H1 (cell line): ENCODE measurements around the gene VGLL4. TPM values are rescaled to one million over a fixed set of nuclear protein-coding genes. Genes with fewer than 3 reads are reported as not detected.

Experiments
- CTCF ChIA-PET: fragments of 300-600 bp; sonication (Branson Sonifier 250); formaldehyde crosslinking; loops from one replicate; lab custom pipeline; 2021; ENCODE audit not compliant: partially characterized antibody; lab: Charles Lee
- POLR2A ChIA-PET: fragments of 300-600 bp; sonication (Branson Sonifier 250); formaldehyde crosslinking; loops from one replicate; lab custom pipeline; 2021; ENCODE audit warnings: inconsistent platforms; ENCODE audit not compliant: partially characterized antibody; lab: Charles Lee
- DNase-seq, 2 experiments: peaks; one replicate each; pipeline versions ENCODE4 v3.0.0 to v3.0.0-alpha.2; 2010 to 2022; ENCODE audit warnings: low spot score in 2 of 2, low read depth in 1 of 2, mixed read lengths in 1 of 2
- FAIRE-seq: peaks from 2 replicates; lab custom pipeline; 2011; peaks lifted over from hg19 to GRCh38; lab: Jason Lieb, UNC
- H2AFZ ChIP-seq: 2 replicates; pipeline ENCODE4 v1.8.1; 2012; ENCODE audit warnings: low read length, inconsistent platforms
- H2AK5ac ChIP-seq: 2 replicates; pipeline ENCODE4 v1.6.1; 2013; ENCODE audit warnings: low read depth, low read length
- H2BK120ac ChIP-seq: replicated peaks from 2 replicates; pipeline ENCODE3; 2013; ENCODE audit warnings: low read depth, low read length, inconsistent platforms
- H2BK12ac ChIP-seq: 2 replicates; pipeline ENCODE4 v1.6.1; 2013; ENCODE audit warnings: low read depth, low read length
- H2BK15ac ChIP-seq: 2 replicates; pipeline ENCODE4 v1.6.1; 2013; ENCODE audit warnings: low read length
- H2BK20ac ChIP-seq: 2 replicates; pipeline ENCODE4 v1.6.1; 2013; ENCODE audit warnings: low read length
- H2BK5ac ChIP-seq: 2 replicates; pipeline ENCODE4 v1.6.1; 2013; ENCODE audit warnings: low read depth, low read length
- H3K14ac ChIP-seq: 2 replicates; pipeline ENCODE4 v1.6.1; 2013; ENCODE audit warnings: inconsistent platforms; ENCODE audit not compliant: insufficient read length
- H3K18ac ChIP-seq: 2 replicates; pipeline ENCODE4 v1.6.1; 2013; ENCODE audit warnings: low read length; ENCODE audit errors: extremely low read depth
- H3K23ac ChIP-seq: 2 replicates; pipeline ENCODE4 v1.6.1; 2013; ENCODE audit warnings: inconsistent platforms; ENCODE audit not compliant: insufficient read length
- H3K23me2 ChIP-seq: 2 replicates; pipeline ENCODE4 v1.6.1; 2013; ENCODE audit warnings: low read depth, low read length
- H3K27ac ChIP-seq: 2 replicates; pipeline ENCODE4 v1.6.1; 2011; ENCODE audit warnings: low read depth, low read length, inconsistent platforms
- H3K27me3 ChIP-seq, 4 experiments: replicated peaks in 1 of 4; 1 replicate in 1 of 4; 2 replicates in 3 of 4; pipeline versions ENCODE4 v1.6.1 to v1.8.1; 2011 to 2013; ENCODE audit warnings: low read length in 3 of 4, mild to moderate bottlenecking in 3 of 4, inconsistent platforms in 2 of 4, mixed read lengths in 2 of 4, moderate library complexity in 1 of 4; ENCODE audit not compliant: control insufficient read depth in 3 of 4, insufficient read depth in 3 of 4; ENCODE audit errors: extremely low read depth in 1 of 4
- H3K36me3 ChIP-seq, 4 experiments: 2 replicates each; pipeline versions ENCODE4 v1.6.1 to v1.8.1; 2011 to 2013; ENCODE audit warnings: mild to moderate bottlenecking in 4 of 4, low read length in 3 of 4, moderate library complexity in 2 of 4, control low read depth in 1 of 4, inconsistent platforms in 1 of 4; ENCODE audit not compliant: insufficient read depth in 4 of 4, control insufficient read depth in 2 of 4
- H3K4ac ChIP-seq: replicated peaks from 2 replicates; pipeline ENCODE3; 2013; ENCODE audit warnings: low read length, low read depth, mixed read lengths, inconsistent platforms; ENCODE audit not compliant: insufficient read length
- H3K4me1 ChIP-seq, 4 experiments: replicated peaks in 1 of 4; 1 replicate in 1 of 4; 2 replicates in 3 of 4; pipeline versions ENCODE4 v1.6.1 to v1.8.1; 2011 to 2013; ENCODE audit warnings: low read length in 3 of 4, inconsistent platforms in 2 of 4, mixed read lengths in 1 of 4; ENCODE audit not compliant: insufficient read depth in 4 of 4, control insufficient read depth in 3 of 4
- H3K4me2 ChIP-seq, 2 experiments: 2 replicates each; pipeline versions ENCODE4 v1.6.1 to v1.8.1; 2011 to 2013; ENCODE audit warnings: low read depth in 2 of 2, low read length in 2 of 2, control low read depth in 1 of 2, inconsistent platforms in 1 of 2, mild to moderate bottlenecking in 1 of 2; ENCODE audit not compliant: insufficient read depth in 1 of 2
- H3K4me3 ChIP-seq, 4 experiments: fragments of 200-600, 300-600 bp in 1 of 4; sonication (generic), shearing (Covaris generic), sonication (Bioruptor Twin) in 1 of 4; 2 replicates each; pipeline versions ENCODE4 v1.5.1 to v1.8.1; 2011 to 2016; ENCODE audit warnings: low read length in 4 of 4, low read depth in 3 of 4, control low read depth in 2 of 4, inconsistent platforms in 2 of 4, mild to moderate bottlenecking in 2 of 4, mixed read lengths in 1 of 4, moderate library complexity in 1 of 4; ENCODE audit not compliant: insufficient read depth in 2 of 4; ENCODE audit errors: extremely low read depth in 1 of 4
- H3K56ac ChIP-seq: replicated peaks from 2 replicates; pipeline ENCODE3; 2013; ENCODE audit warnings: low read depth, mild to moderate bottlenecking, mixed read lengths, low read length, inconsistent platforms; ENCODE audit not compliant: insufficient read length
- H3K79me1 ChIP-seq: 2 replicates; pipeline ENCODE4 v1.6.1; 2013; ENCODE audit warnings: low read depth, low read length, control low read depth
- H3K79me2 ChIP-seq, 2 experiments: 2 replicates each; pipeline versions ENCODE4 v1.6.1 to v1.8.1; 2012 to 2013; ENCODE audit warnings: low read length in 2 of 2, mild to moderate bottlenecking in 2 of 2, inconsistent platforms in 1 of 2; ENCODE audit not compliant: insufficient read depth in 2 of 2, control insufficient read depth in 1 of 2
- H3K9ac ChIP-seq, 4 experiments: replicated peaks in 1 of 4; 1 replicate in 1 of 4; 2 replicates in 3 of 4; pipeline versions ENCODE4 v1.6.1 to v1.8.1; 2011 to 2013; ENCODE audit warnings: low read depth in 3 of 4, low read length in 3 of 4, control low read depth in 2 of 4, mild to moderate bottlenecking in 2 of 4, moderate library complexity in 2 of 4, inconsistent platforms in 1 of 4; ENCODE audit errors: extremely low read depth in 1 of 4
- H3K9me3 ChIP-seq, 2 experiments: 2 replicates each; pipeline versions ENCODE4 v1.6.1 to v1.8.1; 2012 to 2013; ENCODE audit warnings: mild to moderate bottlenecking in 2 of 2, moderate library complexity in 2 of 2, control low read depth in 1 of 2, inconsistent platforms in 1 of 2, low read depth in 1 of 2, low read length in 1 of 2, mixed read lengths in 1 of 2; ENCODE audit not compliant: insufficient read depth in 2 of 2
- H4K20me1 ChIP-seq, 2 experiments: replicated peaks in 1 of 2; 2 replicates each; pipeline versions ENCODE3 to v1.8.1; 2011 to 2013; ENCODE audit warnings: inconsistent platforms in 2 of 2, low read length in 2 of 2, mild to moderate bottlenecking in 1 of 2; ENCODE audit not compliant: insufficient read depth in 2 of 2, control insufficient read depth in 1 of 2
- H4K5ac ChIP-seq: 2 replicates; pipeline ENCODE4 v1.6.1; 2013; ENCODE audit warnings: low read length, low read depth, mixed read lengths, inconsistent platforms; ENCODE audit not compliant: insufficient read length
- H4K8ac ChIP-seq: 2 replicates; pipeline ENCODE4 v1.8.0; 2013; ENCODE audit warnings: mild to moderate bottlenecking, moderate library complexity, low read length, inconsistent platforms; ENCODE audit not compliant: insufficient read depth; ENCODE audit errors: extremely low read depth
- H4K91ac ChIP-seq: replicated peaks from 2 replicates; pipeline ENCODE3; 2013; ENCODE audit warnings: low read length, mixed read lengths, inconsistent platforms; ENCODE audit not compliant: insufficient read length
- POLR2A ChIP-seq, 2 experiments: IDR thresholded peaks; 1 replicate in 1 of 2; 2 replicates in 1 of 2; pipeline ENCODE4 v1.6.1; 2011; ENCODE audit warnings: low read depth in 2 of 2, low read length in 2 of 2, mild to moderate bottlenecking in 2 of 2; ENCODE audit errors: control extremely low read depth in 1 of 2
- SAP30 ChIP-seq: fragments of 300-600 bp; sonication (generic); IDR thresholded peaks from 2 replicates; pipeline ENCODE4 v1.7.1; 2012; ENCODE audit warnings: low read length, moderate library complexity, mild to moderate bottlenecking, inconsistent platforms; ENCODE audit not compliant: insufficient read depth, insufficient replicate concordance
- SP4 ChIP-seq: IDR thresholded peaks from 2 replicates; pipeline ENCODE4 v1.6.1; 2012; ENCODE audit warnings: low read length, inconsistent platforms
- SRF ChIP-seq: IDR thresholded peaks from 2 replicates; pipeline ENCODE4 v1.6.1; 2011; ENCODE audit warnings: mild to moderate bottlenecking, low read depth, low read length, moderate library complexity
- SUZ12 ChIP-seq: fragments of 200-600 bp; sonication (generic); IDR thresholded peaks from 2 replicates; pipeline ENCODE4 v1.6.1; 2012; ENCODE audit warnings: mild to moderate bottlenecking, inconsistent platforms, low read length, moderate library complexity, mixed read lengths
- YY1 ChIP-seq: IDR thresholded peaks from 2 replicates; pipeline ENCODE4 v1.6.1; 2011; ENCODE audit warnings: low read depth, mild to moderate bottlenecking, low read length
- ZNF274 ChIP-seq: IDR thresholded peaks from 2 replicates; pipeline ENCODE4 v1.7.0; 2012; ENCODE audit warnings: low read length, borderline replicate concordance; ENCODE audit errors: extremely low read depth
- WGBS, 2 experiments: shearing (Covaris generic) in 1 of 2; methylation state at CpG; one replicate each; pipeline versions ENCODE4 v1.1.6 to v1.1.7; 2013 to 2015; ENCODE audit warnings: low lambda C conversion rate in 2 of 2, mixed read lengths in 2 of 2, inconsistent platforms in 1 of 2, low coverage in 1 of 2, missing lambda C conversion rate in 1 of 2; ENCODE audit not compliant: insufficient replicate concordance in 2 of 2, insufficient coverage in 1 of 2, insufficient read length in 1 of 2; ENCODE audit errors: extremely low coverage in 1 of 2, missing lambda C conversion rate in 1 of 2; 5-methylcytosine and 5-hydroxymethylcytosine counted together
- polyA plus RNA-seq, 7 experiments: library from polyadenylated mRNA; depleted of rRNA in 3 of 7; stranded (reverse) in 5 of 7; unstranded in 2 of 7; fragments of >200 nt in 5 of 7; fragments of 200-250 nt in 2 of 7; gene quantifications; 1 replicate in 5 of 7; 2 replicates in 1 of 7; 4 replicates in 1 of 7; pipeline versions ENCODE4 v1.2.1 to v1.2.3, GENCODE V29; 2011 to 2013; ENCODE audit warnings: missing spikeins in 2 of 7, mixed read lengths in 2 of 7
- total RNA-seq: library from RNA; stranded (reverse); fragmentation: NEBNext Ultra II Directional; extraction: Animal tissue kit (Norgen Biotek cat#: 25700); gene quantifications from 2 replicates; pipeline ENCODE4 v1.2.1, GENCODE V29; 2021

The VGLL4 gene
- total and polyA plus RNA-seq, 2 of the 8 experiments (the other 6 are each of a cell fraction or from before 2014, with no cell fraction given) = 45.1 to 50.0 TPM

DNA sequence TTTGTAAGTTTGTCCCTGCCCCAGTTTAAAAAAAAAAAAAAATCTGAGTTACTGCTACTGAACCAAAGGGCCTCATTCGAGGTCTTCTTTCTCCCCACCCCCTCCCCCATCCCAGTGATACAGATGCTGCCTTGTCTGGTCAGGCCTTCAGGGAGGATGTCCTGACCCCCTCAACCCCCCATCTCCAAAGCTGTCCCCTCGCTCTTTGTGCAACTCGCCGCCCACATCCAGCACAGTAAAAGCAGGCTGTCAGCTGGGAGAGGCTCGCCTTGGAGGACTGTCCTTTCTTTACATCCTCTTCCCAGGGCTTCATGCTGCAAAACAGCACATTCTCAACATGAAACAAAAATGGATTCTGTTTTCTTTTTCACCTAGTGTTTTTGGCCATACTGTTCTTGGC is 133.4 kb downstream of the VGLL4 start:
- Histone ChIP-seq H3K79me1 (no peaks in the 10 kb centered on the region), H2BK15ac (no peak overlapping the region), H3K23ac (no peak overlapping the region), H2BK20ac (no peak overlapping the region), H2BK5ac (no peak overlapping the region), H3K36me3 (no peaks in the 10 kb centered on the region), H3K56ac (no peak overlapping the region), H2AFZ (no peak overlapping the region), H4K20me1 (no peaks in the 10 kb centered on the region), H2BK12ac (no peak overlapping the region), H3K27ac (no peak overlapping the region), H3K4me2 (peak overlapping the region in 1 of 2 experiments; percentile 48; a peak in 2 of 4 replicates)
- no peak for FAIRE-seq
- WGBS, 2 experiments = 95% methylated on average over 4 of the region's 5 CpGs; no CpG with 5 or more reads in 1 of the 2 experiments
- POLR2A ChIA-PET = interaction anchor here (0.7 kb wide), 1 partner anchor 469 kb away, joined by 3 read pairs; no protein-coding TSS in a partner anchor
- TF ChIP-seq ZNF274 = no peak
- no peak for TF ChIP-seq SP4
- no peak for TF ChIP-seq SUZ12
- no peak for TF ChIP-seq POLR2A (IDR thresholded peaks at IDR 0.05; ENCODE audit: control extremely low read depth in 1 of 2, low read depth in 2 of 2, low read length in 2 of 2)
- TF ChIP-seq YY1 = no peak
- no peak for TF ChIP-seq SRF
- no peak for TF ChIP-seq SAP30
- TF ChIP-seq, all 59 proteins: peak for 0
- no peak overlapping the region for H4K8ac ChIP-seq
- no peak overlapping the region for H3K4ac ChIP-seq
- no peak overlapping the region; the same call in 1 of the 2 replicates for H3K18ac ChIP-seq
- H3K27me3 ChIP-seq = no peaks in the 10 kb centered on the region
- no peak overlapping the region for H2BK120ac ChIP-seq
- H4K91ac ChIP-seq = no peak overlapping the region
- H3K79me2 ChIP-seq = no peaks in the 10 kb centered on the region
- H3K9ac ChIP-seq = no peak overlapping the region
- H3K14ac ChIP-seq = no peak overlapping the region
- DNase-seq = peak in 1 of 2 experiments; percentile 39
- no peak overlapping the region for H2AK5ac ChIP-seq
- peaks cover 4% of the 10 kb centered on the region in 2 experiments; a peak in 1 of 4 replicates for H3K9me3 ChIP-seq
- CTCF ChIA-PET = interaction anchor here (0.7 to 1.4 kb wide), 3 partner anchors 9 to 141 kb away, joined by 3 to 5 read pairs (median 3); no protein-coding TSS in a partner anchor
- H3K4me1 ChIP-seq = peaks cover 2 to 14% (median 5%) of the 10 kb centered on the region in 4 experiments; a peak in 6 of 7 replicates
- H3K4me3 ChIP-seq = no peak overlapping the region
- no peaks in the 10 kb centered on the region for H3K23me2 ChIP-seq
- H4K5ac ChIP-seq = no peak overlapping the region
